GM19455 (cell line): ENCODE measurements around the gene AGT.
"Not testable (repeated sequence)": the region's sequence is repeated elsewhere in the genome, so short reads cannot be mapped to it uniquely, and the experiment has no call there.

ENCODE experiments used
- ATAC-seq: cut with Tn5 transposase; IDR thresholded peaks from one replicate; pipeline ENCODE4 v1.9.1; 2021; ENCODE audit not compliant: unreplicated experiment

The AGT gene

DNA sequence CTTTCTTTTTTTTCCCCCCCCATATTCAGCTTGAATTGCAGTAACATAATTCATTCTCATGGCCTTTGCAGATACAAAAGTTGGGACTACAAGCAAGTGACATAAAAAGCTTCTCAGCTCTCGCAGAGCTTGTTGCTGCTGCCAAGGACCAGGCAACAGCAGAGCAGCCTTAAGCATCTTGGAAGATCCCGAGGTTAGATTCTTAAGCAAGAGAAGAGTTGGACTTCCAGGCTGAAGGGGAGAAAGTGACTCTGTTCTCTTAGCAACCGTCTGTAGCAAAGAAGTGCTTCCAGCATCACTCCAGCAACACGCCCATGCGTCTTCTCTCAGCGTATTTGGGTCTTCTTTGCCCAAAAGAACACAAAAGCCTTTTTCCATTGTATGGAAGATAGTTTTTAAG lies 20.7 kb downstream of the AGT start:
- ATAC-seq = no peak

DNA sequence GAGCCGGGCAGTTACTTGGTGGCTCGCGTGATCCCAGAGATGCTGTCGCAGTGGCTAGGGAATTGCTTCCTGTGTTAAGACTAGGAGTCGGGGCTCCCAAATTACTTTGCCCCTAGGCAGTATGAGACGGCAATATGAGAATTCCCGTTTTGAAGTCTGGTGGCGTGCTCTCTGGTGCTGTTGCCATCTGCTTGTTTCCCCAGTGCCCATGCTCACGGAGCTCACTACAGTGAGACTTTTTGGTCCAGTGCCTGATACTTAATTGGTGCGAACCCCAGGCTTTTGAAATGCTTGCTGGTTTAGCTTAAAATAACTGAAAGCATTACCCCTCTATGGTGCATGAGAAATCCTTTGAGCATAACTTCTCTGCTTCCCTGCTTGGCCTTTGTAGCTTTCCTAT lies 22.3 kb downstream of the AGT start:
- ATAC-seq = no peak

DNA sequence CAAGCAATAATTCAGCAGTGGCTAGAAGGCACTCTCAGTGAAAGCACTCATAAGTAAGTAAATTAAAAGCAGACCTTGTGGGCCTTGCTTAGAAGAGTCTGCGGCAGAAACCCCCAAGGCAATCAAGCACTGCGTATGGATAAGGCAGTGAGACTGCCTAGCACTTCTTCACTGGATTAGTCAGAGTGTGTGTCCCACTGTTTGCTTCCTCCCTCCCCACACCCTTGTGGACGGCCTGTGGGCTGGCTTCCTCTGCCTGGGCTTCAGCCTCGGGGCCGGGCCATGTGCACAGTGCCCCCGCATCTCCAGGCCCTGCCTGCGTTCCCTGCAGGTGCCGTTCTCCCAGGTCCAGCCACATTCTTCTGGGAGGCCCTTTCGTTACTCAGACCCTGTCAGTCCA lies 23.8 kb downstream of the AGT start:
- ATAC-seq = no peak

DNA sequence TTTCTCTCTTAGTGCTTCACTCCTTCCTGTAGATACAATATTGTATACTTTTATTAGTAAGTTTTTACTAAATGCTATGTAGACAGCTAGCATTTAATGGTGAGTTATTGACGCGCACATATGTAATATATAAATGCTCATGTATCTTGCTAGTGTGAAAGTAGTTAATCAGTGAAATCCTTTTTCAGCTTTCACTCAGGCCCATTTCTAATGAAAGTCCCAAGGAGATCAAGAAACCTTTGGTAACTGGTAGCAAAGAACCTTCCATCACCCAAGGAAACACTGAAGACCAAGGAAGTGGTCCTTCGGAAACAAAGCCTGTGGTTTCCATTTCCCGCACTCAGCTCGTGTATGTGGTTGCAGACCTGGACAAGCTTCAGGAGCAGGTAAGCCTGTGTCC lies 27.2 kb downstream of the AGT start:
- no peak for ATAC-seq

DNA sequence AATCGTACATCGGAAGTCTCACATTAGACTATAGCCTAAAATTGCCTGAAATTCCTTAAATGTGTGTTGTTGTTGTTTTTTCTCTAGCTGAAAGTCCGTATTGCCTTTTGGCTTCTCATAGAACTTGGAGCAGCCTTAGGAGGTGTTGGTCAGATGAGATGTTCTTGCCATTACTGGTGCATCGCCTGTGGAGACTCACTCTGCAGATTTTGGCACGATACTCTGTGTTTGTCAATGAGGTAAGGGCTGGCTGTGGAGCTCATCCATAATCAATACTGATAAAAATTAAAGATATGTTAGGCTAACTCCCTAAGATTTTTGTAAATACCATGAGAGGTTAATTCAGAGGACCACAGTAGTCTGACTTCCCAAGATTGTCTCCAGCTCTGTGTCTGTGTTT lies 28.9 kb downstream of the AGT start:
- no peak for ATAC-seq

DNA sequence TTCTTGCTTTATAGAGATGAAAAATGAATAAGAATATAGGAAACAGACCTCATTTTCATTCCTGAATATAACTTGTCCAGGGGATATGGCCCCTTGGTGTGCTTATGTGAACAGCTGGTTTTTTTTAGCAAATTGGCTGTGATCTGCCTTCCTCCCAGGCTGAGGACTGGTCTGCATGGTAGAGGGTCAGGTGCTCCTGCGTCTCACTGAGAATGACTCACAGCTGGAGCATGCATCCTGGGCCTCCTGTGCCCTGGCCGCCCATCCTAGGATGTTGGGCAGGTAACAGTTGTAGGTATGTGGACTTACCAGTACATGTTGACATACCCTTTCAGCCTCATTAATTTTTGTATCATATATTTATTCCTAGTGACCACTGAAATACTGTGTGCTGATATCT lies 29.8 kb downstream of the AGT start:
- ATAC-seq = no peak

DNA sequence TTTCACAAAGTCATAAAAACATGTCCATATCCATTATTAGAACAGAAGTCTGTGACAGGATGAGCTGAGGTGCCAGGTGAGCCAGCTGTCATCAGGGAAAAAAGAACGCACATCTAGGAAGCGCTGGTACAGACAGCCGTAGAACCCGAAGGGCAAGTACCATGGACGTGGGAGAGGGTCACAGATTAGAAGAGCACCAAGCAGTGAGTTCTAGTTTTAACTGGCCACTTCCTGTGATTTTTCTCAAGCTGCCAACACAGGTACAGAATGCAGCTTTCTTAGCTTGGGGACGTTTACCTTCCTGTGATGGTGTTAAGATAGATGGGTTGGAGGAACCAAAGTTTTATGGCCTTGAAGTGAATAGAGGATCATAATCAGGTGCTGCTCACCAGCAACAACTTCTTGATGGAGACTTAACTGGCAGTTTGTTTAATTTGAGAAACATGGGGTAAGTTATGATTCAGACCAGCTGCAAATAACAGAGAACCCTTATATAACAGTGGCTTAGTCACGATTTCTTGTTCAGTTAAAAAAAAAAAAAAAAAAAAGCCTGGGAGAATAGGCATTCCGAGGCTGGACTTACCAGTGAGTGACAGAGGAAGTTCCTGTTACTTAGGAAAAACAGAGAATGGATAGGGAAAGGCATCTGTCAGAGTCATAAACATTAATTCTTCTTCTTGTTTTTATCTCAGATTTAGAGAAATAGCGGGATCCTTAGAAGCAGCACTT lies 30.9 kb downstream of the AGT start:
- no peak for ATAC-seq

DNA sequence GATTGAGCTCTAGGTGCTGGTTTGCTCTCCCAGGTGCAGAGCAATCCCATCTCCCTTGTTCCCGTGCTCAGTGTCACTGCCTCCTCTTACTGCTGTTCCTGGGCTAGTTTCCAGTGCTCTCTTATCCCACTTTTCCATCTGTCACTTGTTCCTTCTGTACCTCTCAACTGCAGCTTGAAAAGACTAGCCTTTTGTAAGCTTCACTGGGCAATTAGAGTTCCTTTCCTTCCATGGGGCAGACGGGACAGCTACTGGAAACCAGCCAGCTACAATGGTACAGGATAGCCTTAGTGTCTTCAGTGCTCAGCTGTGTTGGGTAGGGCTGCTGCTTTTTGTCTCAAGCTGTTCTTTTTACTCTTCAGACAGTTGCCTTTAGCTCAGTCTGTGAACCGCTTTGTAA lies 31.6 kb downstream of the AGT start:
- no peak for ATAC-seq

DNA sequence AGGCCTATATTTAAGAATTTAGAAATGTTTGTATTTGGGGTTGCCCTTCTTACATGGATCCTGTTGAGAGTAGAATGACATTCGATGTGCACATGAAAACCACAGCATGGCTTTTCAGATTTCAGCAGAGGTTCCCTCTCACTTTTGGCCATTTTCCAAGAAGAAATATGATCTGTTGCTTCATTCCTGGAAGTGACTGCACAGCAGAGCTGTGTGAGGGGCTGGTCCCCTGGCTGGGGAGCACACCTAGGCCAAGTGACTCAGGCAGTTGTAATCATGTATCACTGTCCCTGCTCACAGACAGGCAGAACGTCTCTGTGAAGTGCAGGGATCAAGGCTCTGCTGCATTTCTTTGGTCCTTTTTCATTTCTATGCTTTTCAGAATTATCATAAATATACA lies 32.3 kb downstream of the AGT start:
- ATAC-seq = no peak

DNA sequence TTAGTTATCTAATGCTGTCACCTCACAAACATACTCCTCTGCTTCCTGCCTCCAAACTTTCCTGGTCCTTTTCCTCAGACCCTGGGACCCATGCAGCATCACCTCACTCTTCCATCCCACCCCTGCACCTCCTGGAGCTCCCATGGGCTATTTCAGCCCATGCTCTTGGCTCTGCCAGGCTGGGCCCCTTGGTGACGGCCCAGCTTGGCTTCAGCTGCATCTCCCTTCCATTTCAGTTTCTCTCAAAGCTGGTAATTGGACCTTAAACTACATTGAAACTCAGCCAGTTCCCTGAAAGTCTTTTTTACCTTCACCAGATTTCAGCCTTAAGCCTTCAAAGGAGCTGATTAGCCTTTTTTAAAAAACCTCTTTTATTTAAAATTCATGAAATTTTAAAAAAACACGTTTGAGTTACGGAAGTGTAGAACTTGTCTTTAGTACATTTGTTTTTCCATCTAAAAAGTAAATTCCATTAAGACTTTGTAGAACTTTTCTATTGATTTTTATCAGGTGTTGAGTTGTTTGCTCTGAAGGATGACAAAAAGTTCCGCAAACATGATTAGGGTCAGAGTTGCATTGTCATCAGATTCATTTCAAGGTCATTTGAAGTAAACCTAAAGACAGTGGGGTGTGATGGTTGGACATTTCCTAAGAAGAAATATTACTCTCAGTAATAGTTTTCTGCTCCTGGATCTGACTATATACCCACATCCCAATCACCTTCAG lies 33.5 kb downstream of the AGT start:
- no peak for ATAC-seq

DNA sequence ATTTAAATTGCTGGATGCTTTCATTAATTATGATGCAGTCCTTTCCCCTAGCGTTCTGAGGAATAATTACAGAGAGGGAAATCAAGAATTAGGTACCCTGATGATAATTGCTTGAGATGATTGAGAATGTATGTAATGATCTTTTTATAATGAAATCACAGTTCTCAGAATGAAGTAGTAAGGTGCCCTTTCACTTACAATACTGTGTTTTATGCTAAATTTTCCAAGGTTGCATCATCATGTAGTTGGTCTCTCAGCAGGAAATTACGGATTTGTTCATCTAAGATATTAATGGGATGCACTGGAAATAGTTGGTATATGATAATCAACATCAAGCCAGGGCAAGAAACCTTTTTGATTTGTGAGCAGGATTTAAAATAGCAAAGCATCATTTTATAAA lies 34.1 kb downstream of the AGT start:
- no peak for ATAC-seq

DNA sequence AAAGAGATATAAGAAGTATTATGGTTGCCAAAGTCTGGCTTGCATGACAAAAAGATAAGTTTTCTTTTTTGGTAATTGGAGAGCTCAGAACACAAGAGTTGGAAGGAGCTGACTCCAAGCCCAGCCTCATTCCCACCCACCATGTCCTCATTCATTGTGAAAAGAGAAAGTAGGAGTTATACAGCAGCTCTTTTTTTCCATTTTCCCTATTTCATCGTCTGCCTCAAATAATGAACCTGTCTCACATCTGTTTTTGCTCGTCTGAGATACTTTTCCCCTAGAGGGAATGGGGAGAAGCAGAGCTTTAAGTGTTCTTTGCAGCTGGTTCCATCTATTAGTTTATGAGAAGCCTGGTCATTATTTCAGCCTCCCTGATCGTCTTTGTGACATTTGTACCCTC lies 34.7 kb downstream of the AGT start:
- no peak for ATAC-seq

DNA sequence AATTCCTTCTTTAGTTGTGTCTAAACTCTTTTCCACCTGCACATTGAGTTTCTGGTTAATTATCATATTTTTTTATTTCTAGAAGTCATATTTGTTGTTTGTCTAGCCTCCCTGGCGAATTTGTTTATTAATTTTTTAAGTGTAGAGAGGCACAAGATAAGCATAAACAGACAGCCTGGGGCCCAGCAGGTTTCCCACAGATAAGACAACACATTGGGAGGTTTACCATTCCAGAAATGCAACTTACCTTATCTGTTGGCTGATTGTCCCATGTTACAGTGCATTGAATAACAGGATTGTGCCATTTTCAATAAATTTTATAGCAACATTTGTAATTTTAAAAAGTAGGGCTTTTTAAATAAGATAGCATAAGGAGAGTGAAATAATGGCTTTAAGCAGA lies 36.7 kb downstream of the AGT start:
- no peak for ATAC-seq

DNA sequence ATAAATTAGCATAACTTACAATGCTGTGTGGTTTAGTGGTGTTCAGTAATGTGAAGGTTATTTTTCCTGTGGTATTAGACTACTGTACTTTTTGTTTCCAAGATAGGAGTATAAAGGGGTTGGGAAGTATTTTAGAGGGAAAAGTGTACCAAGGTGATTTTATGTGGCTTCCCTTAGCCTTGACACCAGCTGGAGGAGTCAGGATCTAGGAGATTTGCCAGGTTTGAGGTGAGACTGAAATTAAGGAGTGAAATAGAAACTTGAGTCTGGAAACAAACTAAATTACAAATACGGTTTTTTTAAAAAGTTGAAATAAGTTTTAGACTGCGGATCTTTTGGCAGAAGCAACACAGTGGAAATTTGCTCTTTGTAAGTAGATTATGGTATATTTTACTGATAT lies 39.3 kb downstream of the AGT start:
- ATAC-seq = no peak

DNA sequence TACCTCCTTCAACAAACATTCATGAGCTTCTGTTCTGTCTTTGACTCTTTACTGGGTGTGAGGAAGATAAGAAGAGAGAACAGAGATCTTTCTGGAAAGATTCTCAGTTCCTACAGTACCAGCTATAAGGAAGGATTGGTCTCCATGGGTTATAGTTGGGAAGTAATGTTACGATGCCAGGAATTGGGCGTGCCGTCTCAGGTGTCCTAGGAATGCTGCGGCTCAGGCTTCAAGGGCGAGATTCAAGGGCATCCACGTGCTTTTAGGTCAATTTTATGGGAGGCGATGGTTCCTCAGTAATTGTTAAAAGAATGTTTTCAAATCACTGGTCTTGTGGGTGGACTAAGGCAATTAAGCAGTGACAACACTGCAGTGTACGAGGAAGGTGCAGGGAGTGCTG lies 44.4 kb downstream of the AGT start:
- no peak for ATAC-seq

DNA sequence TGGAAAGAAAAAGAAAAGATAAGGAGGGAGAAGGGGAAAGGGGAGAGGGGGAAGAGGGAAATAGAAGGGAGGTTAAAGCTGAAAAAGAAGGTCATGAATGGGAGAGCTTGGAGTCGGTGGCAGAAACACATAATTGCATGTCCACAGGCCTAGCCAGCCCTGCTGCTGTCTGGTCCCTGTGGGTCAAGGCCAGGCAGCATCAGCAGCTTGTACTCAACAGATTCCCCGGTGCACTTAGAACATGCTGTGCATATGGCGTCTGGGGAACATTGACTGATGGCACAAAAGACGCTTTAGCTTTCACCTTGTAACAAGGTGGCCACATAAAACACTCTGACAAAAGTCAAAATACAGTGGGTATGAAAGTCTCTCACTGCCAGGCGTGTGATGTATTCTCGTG lies 45.7 kb downstream of the AGT start:
- ATAC-seq = no peak

DNA sequence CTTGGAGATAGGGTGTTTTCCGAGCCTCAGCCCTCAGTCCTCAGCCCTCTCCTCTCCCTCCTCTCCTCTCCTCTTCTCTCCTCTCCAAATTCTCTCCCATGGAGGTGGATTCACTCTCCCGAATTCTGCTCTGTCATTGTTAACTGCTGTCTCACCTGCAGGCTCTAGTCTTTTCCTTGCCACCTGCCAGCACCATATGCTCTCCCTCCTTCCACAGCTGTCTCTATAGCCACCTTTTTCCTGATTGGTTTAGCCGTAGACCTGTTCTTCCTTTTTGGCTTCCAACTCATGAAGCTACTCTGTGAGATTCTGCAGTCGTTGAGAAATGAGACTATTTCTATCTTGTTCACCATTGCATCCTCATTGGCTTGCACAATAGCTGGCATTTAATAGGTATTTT lies 51.9 kb downstream of the AGT start:
- no peak for ATAC-seq

DNA sequence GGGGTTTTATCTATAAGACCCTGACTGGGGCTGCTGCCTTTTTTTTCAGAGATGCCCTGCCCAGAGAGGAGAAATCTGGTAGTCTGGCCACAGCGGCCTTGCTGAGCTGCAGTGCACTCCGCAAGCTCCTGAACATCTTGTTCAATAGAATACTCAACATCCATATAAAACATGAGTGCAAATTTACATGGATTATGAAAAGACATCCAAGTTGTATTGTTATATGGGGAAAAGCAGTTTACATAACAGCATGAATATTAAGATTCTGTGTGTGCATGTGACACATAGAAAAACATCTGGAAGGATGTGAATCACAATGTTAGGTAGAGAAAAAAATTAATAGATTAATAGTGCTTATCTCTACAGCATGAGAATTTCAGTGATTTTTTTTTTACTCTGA lies 55.2 kb downstream of the AGT start:
- ATAC-seq = no peak

DNA sequence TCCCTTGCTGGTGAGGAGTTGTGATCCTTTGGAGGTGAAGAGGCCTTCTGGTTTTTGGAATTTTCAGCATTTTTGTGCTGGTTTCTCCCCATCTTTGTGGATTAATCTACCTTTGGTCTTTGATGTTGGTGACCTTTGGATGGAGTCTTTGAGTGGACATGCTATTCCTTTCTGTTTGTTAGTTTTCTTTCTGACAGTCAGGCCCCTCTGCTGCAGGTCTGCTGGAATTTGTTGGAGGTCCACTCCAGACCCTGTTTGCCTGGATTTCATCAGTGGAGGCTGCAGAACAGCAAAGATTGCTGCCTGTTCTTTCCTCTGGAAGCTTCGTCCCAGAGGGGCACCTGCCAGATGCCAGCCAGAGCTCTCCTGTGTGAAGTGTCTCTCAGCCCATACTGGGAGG lies 55.8 kb downstream of the AGT start:
- not testable (repeated sequence) for ATAC-seq

DNA sequence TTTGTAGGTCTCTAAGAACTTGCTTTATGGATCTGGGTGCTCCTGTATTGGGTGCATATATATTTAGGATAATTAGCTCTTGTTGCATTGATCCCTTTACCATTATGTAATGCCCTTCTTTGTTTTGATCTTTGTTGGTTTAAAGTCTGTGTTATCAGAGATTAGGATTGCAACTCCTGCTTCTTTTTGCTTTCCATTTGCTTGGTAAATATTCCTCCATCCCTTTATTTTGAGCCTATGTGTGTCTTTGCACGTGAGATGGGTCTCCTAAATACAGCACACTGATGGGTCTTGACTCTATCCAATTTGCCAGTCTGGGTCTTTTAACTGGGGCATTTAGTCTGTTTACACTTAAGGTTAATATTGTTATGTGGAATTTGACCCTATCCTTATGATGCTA lies 57.2 kb downstream of the AGT start:
- ATAC-seq = not testable (repeated sequence)
